AG04449 (cell line): ENCODE data around the gene CPXM2.

Experiments used
- CTCF ChIA-PET: fragments of 350-600 bp; formaldehyde crosslinking; extraction: SDS; loops from one replicate; lab custom pipeline; 2021; ENCODE audit warnings: antibody characterized with exemption; lab: Yijun Ruan, JAX
- POLR2A ChIA-PET: fragments of 400-600, 350-600 bp; formaldehyde crosslinking; extraction: SDS; loops from one replicate; lab custom pipeline; 2020; ENCODE audit warnings: antibody characterized with exemption, inconsistent platforms; lab: Yijun Ruan, JAX
- DNase-seq: peaks from one replicate; pipeline ENCODE4 v3.0.0-alpha.2; 2010; ENCODE audit warnings: low read depth, low spot score
- H3K4me3 ChIP-seq: 2 replicates; pipeline ENCODE4 v1.5.1; 2011; ENCODE audit warnings: low read depth, mild to moderate bottlenecking, control low read depth, low read length
- TF ChIP-seq, protein P1 (sequence below): IDR thresholded peaks from one replicate; pipeline ENCODE4 v1.5.1; 2011; ENCODE audit warnings: mild to moderate bottlenecking, moderate library complexity, low read length, control low read depth, inconsistent platforms; ENCODE audit not compliant: insufficient read depth; ENCODE audit errors: missing control alignments

CPXM2 gene

DNA sequence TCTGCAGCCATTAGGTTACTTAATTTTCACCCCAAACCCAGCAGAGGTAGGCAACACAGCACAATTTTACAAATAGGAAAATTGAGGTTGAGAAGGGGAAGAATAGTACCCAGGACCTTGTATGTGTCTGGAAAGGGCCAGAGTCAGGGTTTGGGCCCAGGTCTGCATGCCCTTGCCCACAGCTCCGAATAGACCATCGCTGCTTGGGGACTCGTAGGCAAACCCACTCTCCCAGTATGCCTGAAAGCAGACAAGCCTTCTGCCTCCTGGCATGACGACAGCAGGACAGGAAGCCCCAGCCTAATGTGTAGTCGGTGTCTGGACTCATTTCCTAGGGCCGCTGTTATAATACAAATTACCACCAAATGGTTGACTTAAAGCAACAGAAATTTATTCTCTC is 133.8 kb downstream of the CPXM2 start:
- no peak overlapping the region for H3K4me3 ChIP-seq
- ChIA-PET CTCF (no interaction called here), POLR2A (no interaction called here)
- TF ChIP-seq, protein P1, sequence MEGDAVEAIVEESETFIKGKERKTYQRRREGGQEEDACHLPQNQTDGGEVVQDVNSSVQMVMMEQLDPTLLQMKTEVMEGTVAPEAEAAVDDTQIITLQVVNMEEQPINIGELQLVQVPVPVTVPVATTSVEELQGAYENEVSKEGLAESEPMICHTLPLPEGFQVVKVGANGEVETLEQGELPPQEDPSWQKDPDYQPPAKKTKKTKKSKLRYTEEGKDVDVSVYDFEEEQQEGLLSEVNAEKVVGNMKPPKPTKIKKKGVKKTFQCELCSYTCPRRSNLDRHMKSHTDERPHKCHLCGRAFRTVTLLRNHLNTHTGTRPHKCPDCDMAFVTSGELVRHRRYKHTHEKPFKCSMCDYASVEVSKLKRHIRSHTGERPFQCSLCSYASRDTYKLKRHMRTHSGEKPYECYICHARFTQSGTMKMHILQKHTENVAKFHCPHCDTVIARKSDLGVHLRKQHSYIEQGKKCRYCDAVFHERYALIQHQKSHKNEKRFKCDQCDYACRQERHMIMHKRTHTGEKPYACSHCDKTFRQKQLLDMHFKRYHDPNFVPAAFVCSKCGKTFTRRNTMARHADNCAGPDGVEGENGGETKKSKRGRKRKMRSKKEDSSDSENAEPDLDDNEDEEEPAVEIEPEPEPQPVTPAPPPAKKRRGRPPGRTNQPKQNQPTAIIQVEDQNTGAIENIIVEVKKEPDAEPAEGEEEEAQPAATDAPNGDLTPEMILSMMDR, result no peak
- DNase-seq, result no peak

DNA sequence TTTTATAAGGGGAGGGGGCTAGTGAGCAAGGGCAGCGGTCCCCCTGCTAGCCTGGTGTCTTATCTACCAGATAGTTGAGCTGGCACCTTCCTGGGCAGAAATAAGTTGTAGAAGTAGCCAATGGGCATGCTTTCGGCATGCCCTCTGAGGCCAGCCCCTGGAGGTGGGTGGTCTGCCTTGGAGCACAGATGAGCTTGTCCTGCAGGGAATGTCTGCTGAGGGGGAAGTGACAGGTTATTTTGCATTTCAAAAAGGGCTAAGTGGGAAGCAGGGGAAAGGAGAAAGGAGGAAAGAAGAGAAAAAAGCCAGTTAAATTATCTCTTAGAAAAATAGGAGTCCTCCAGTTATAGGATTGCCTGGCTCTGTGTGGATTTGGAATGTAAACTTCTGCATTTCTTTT is 136.5 kb downstream of the CPXM2 start:
- ChIA-PET POLR2A (no interaction called here), CTCF (no interaction called here)

DNA sequence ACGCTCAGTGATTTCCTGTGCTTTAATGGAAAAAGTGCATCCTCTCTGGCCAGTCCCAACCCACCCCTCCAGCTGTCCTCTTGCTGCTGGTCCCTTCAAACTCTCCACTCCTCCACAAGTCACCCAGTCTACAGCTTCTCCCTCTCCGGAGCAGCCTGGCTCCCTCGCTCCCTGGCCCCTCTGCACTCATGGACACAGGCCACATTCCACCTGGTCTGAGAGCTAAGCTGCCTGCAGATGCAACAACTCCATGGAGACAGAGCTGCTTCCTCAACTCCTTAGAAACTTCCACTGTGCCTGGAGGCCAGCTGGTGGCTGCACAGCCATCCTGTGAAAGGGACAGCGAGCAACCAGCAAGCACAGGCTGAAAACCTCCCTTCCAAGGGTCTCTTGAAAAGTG is 137.5 kb downstream of the CPXM2 start:
- H3K4me3 ChIP-seq, result no peak overlapping the region
- no peak for DNase-seq
- TF ChIP-seq, protein P1, result no peak
- ChIA-PET POLR2A (no interaction called here), CTCF (no interaction called here)

More for the DNA sequence above, 136.5 kb downstream of the CPXM2 start:
- DNase-seq, result no peak
- H3K4me3 ChIP-seq, result no peak overlapping the region
- TF ChIP-seq, protein P1, result no peak

DNA sequence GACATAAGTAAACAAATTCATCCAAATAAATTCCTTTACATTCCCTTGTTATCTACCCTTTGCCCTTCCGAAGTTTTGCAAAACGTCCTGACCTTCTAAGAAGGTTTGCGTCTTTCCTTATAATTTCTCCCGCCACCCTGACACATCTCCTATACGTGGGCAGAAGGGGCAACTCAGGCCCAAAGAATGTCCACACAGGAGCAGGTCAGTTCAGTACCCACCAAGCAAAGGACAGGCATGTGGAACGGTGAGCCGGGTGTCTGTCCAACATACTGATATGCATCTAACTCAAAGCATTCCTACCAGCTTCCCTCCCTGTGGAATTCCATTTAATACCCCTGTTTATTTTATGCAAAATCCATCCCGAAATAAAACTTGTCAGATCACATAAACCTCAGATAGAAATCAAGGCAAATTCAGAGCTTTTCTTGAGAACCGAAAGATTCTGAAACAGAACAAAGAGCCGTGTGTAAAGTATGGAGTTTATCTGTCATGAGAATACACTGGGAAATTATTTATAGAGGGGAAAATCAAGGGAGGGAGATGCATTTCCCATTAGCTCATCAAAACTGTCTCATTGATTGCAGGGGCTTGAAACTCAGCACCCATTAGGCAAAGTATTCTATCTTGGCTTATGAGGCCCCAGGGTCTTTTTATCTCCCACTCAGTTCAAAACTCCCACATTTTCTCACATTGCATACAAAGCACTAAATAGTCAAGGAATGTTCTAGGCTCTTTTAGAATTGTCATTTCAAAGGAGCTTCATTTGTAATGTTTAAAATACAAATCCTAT is 140.1 kb downstream of the CPXM2 start:
- ChIA-PET POLR2A (no interaction called here), CTCF (interaction anchor here (1.0 kb wide), 1 partner anchor 169 kb away, joined by 3 read pairs; no protein-coding TSS in a partner anchor)
- no peak for DNase-seq
- TF ChIP-seq, protein P1, result no peak
- no peak overlapping the region for H3K4me3 ChIP-seq

DNA sequence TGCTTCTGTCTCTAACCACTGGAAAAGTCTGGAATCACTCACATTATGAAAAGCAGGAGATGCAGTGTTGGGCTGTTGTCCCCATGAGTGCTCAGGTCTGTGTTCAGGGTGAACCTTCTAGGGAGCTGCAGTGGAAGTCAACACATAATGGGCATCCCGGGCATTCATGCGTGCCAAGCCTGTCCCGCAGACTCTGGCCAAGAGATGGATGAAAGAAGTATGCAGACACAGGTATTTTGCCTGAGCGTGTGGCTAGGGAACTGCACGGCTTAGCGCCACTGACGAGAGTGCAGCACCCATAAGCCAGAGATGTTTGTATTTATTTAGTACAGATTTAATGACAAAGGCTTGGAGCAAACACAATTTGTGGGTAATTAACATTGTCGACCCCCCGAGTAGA is 140.7 kb downstream of the CPXM2 start:
- TF ChIP-seq, protein P1, result no peak
- H3K4me3 ChIP-seq, result no peak overlapping the region
- ChIA-PET CTCF (no interaction called here), POLR2A (no interaction called here)
- no peak for DNase-seq

DNA sequence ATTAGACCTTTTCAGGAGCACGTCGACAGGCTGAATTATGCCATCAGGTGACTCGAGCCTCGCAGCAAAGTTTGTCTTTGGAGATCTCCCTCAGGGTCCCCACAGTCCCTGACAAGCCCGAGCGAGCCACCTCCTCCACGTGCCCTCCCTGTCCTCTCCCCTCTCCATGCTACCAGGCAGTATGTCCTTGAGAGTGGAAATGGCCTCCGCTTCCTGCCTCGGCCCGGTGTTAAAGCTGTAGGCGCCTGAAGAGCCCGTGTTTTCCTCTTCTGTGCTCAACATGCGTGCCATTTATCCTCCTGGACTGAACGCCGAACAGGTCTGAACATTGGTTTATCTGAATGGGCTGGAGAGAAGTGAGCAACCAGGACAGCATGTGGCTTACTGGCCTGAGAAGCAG is 142.9 kb downstream of the CPXM2 start:
- ChIA-PET POLR2A (no interaction called here), CTCF (no interaction called here)
- no peak for DNase-seq
- no peak overlapping the region for H3K4me3 ChIP-seq
- TF ChIP-seq, protein P1, result no peak
